Suprapubic skin (tissue), 4 donors: ENCODE data around the gene LPIN3. TPM values are rescaled to one million over a fixed set of nuclear protein-coding genes. Genes with fewer than 3 reads are reported as not detected.
"Not testable (repeated sequence)": the region's sequence is repeated elsewhere in the genome, so short reads cannot be mapped to it uniquely, and the experiment has no call there.

Experiments used
- DNase-seq, 2 donors: peaks; one replicate each; pipeline ENCODE4 v3.0.0-alpha.2; 2019; ENCODE audit warnings: low spot score in 2 of 2
- H3K27ac ChIP-seq: fragments of 200-600 bp; sonication (generic); one replicate; pipeline ENCODE4 v1.5.1; 2019
- H3K27me3 ChIP-seq: fragments of 200-600 bp; sonication (generic); one replicate; pipeline ENCODE4 v1.5.1; 2019
- H3K36me3 ChIP-seq: fragments of 200-600 bp; sonication (generic); one replicate; pipeline ENCODE4 v1.5.1; 2019
- H3K4me1 ChIP-seq: fragments of 200-600 bp; sonication (generic); one replicate; pipeline ENCODE4 v1.5.1; 2019
- H3K4me3 ChIP-seq: fragments of 200-600 bp; sonication (generic); one replicate; pipeline ENCODE4 v1.5.1; 2019; ENCODE audit warnings: mild to moderate bottlenecking
- H3K9me3 ChIP-seq: fragments of 200-600 bp; sonication (generic); one replicate; pipeline ENCODE4 v1.5.1; 2019
- EP300 ChIP-seq: sonication (generic); formaldehyde crosslinking; IDR thresholded peaks from one replicate; pipeline ENCODE4 v1.6.1; 2017; ENCODE audit warnings: antibody characterized with exemption
- POLR2A ChIP-seq, 2 donors: fragments of 450-650 bp; IDR thresholded peaks; one replicate each; pipeline ENCODE4 v1.6.1; 2017; ENCODE audit warnings: antibody characterized with exemption in 2 of 2, mild to moderate bottlenecking in 2 of 2, moderate library complexity in 2 of 2
- POLR2AphosphoS5 ChIP-seq, 3 donors: sonication (generic); formaldehyde crosslinking; IDR thresholded peaks; one replicate each; pipeline ENCODE4 v1.6.1; 2017; ENCODE audit warnings: antibody characterized with exemption in 3 of 3
- WGBS: methylation state at CpG from one replicate; pipeline ENCODE4 v1.1.5; 2018; 5-methylcytosine and 5-hydroxymethylcytosine counted together
- total RNA-seq, 4 donors: library from RNA; depleted of rRNA; stranded (reverse); fragments of >200 nt; gene quantifications; one replicate each; pipeline ENCODE4 v1.1.0, GENCODE V29; 2016
- TF ChIP-seq, protein P1 (sequence below), 2 donors: fragments of 200-600 bp in 1 of 2; fragments of 450-650 bp in 1 of 2; sonication (generic) in 1 of 2; IDR thresholded peaks; one replicate each; pipeline ENCODE4 v1.5.1; 2016 to 2019; ENCODE audit warnings: antibody characterized with exemption in 2 of 2, mild to moderate bottlenecking in 1 of 2, moderate library complexity in 1 of 2

LPIN3 gene
- total RNA-seq, 4 donors from 2014 or later = 74.6 to 213 (median 85.2) TPM

GRCh38 chr20:41308290-41308711 is 32.3 kb upstream of the LPIN3 start:
- H3K27ac ChIP-seq = no peak overlapping the region
- H3K4me3 ChIP-seq = no peak overlapping the region
- H3K9me3 ChIP-seq = no peaks in the 10 kb centered on the region
- no peaks in the 10 kb centered on the region for H3K36me3 ChIP-seq
- no peaks in the 10 kb centered on the region for H3K27me3 ChIP-seq
- TF ChIP-seq, protein P1, sequence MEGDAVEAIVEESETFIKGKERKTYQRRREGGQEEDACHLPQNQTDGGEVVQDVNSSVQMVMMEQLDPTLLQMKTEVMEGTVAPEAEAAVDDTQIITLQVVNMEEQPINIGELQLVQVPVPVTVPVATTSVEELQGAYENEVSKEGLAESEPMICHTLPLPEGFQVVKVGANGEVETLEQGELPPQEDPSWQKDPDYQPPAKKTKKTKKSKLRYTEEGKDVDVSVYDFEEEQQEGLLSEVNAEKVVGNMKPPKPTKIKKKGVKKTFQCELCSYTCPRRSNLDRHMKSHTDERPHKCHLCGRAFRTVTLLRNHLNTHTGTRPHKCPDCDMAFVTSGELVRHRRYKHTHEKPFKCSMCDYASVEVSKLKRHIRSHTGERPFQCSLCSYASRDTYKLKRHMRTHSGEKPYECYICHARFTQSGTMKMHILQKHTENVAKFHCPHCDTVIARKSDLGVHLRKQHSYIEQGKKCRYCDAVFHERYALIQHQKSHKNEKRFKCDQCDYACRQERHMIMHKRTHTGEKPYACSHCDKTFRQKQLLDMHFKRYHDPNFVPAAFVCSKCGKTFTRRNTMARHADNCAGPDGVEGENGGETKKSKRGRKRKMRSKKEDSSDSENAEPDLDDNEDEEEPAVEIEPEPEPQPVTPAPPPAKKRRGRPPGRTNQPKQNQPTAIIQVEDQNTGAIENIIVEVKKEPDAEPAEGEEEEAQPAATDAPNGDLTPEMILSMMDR (IDR thresholded peaks at IDR 0.05) = no peak
- no peak for TF ChIP-seq EP300
- TF ChIP-seq POLR2AphosphoS5 (IDR thresholded peaks at IDR 0.05) = no peak
- no peak for TF ChIP-seq POLR2A (IDR thresholded peaks at IDR 0.05)
- H3K4me1 ChIP-seq = peaks cover 16% of the 10 kb centered on the region
- DNase-seq = no peak
- 24% methylated on average over 1 of the region's 1 CpG for WGBS

GRCh38 chr20:41308726-41309413 is 31.8 kb upstream of the LPIN3 start:
- no peak for DNase-seq
- Histone ChIP-seq H3K36me3 (no peaks in the 10 kb centered on the region), H3K27me3 (no peaks in the 10 kb centered on the region), H3K9me3 (no peaks in the 10 kb centered on the region), H3K4me3 (no peak overlapping the region), H3K4me1 (peaks cover 16% of the 10 kb centered on the region), H3K27ac (no peak overlapping the region)
- WGBS = 73% methylated on average over 3 of the region's 3 CpGs
- TF ChIP-seq POLR2AphosphoS5 (IDR thresholded peaks at IDR 0.05) (no peak), POLR2A (IDR thresholded peaks at IDR 0.05) (no peak), EP300 (no peak)
- TF ChIP-seq, protein P1 (IDR thresholded peaks at IDR 0.05) = no peak

- no peak for TF ChIP-seq POLR2AphosphoS5 (IDR thresholded peaks at IDR 0.05)
- TF ChIP-seq, protein P1 (IDR thresholded peaks at IDR 0.05) = no peak
- no peak for TF ChIP-seq POLR2A (IDR thresholded peaks at IDR 0.05)
- TF ChIP-seq EP300 = no peak
- no peak for DNase-seq
- peaks cover 16% of the 10 kb centered on the region for H3K4me1 ChIP-seq
- no peaks in the 10 kb centered on the region for H3K9me3 ChIP-seq
- no peak overlapping the region for H3K4me3 ChIP-seq
- no peaks in the 10 kb centered on the region for H3K27me3 ChIP-seq
- H3K36me3 ChIP-seq = no peaks in the 10 kb centered on the region
- WGBS = 52% methylated on average over 2 of the region's 2 CpGs
- H3K27ac ChIP-seq = no peak overlapping the region
Measured at GRCh38 chr20:41309817-41310216, 30.8 kb upstream of the LPIN3 start.

- not testable (repeated sequence) for DNase-seq, H3K4me3 ChIP-seq, H3K36me3 ChIP-seq, H3K27me3 ChIP-seq, H3K27ac ChIP-seq, H3K9me3 ChIP-seq
- 94% methylated on average over 6 of the region's 6 CpGs for WGBS
- H3K4me1 ChIP-seq = peaks cover 31% of the 10 kb centered on the region
Measured at GRCh38 chr20:41312009-41312408, 28.6 kb upstream of the LPIN3 start.

- Histone ChIP-seq H3K27ac (no peak overlapping the region), H3K27me3 (no peaks in the 10 kb centered on the region), H3K4me1 (peaks cover 25% of the 10 kb centered on the region), H3K36me3 (no peaks in the 10 kb centered on the region), H3K4me3 (no peak overlapping the region), H3K9me3 (no peaks in the 10 kb centered on the region)
- DNase-seq = no peak
- WGBS = 63% methylated on average over 2 of the region's 2 CpGs
- TF ChIP-seq, protein P1 (IDR thresholded peaks at IDR 0.05) = no peak
- TF ChIP-seq EP300 (no peak), POLR2AphosphoS5 (IDR thresholded peaks at IDR 0.05) (no peak), POLR2A (IDR thresholded peaks at IDR 0.05) (no peak)
Measured at GRCh38 chr20:41314386-41314785, 26.2 kb upstream of the LPIN3 start.

DNA sequence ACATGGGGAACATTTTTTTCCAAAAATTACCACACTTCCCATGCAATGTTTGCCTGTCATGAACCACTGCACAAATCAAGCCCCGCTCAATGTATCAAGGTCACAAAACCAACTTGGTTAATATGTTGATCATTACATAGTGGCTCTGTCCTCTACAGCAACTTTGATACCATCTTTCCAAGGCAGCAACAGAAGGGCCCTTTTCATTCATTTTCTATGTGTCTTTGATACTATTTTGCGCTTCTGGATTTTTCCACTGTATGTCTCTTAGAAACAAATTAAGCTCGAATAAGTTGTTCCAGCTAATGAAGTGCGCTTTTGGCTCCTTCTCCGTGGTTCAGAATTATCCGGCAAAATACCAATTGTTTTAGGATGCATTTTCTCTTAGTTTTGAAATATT is 24.6 kb upstream of the LPIN3 start:
- TF ChIP-seq, protein P1 (IDR thresholded peaks at IDR 0.05) = no peak
- Histone ChIP-seq H3K9me3 (no peaks in the 10 kb centered on the region), H3K27me3 (no peaks in the 10 kb centered on the region), H3K4me1 (peaks cover 21% of the 10 kb centered on the region), H3K4me3 (peak overlapping the region; percentile 76), H3K36me3 (no peaks in the 10 kb centered on the region), H3K27ac (peak overlapping the region; percentile 90)
- DNase-seq = no peak
- 64% methylated on average over 6 of the region's 6 CpGs for WGBS
